ENCODE results near the gene NTM. TPM values are rescaled to one million over a fixed set of nuclear protein-coding genes. Genes with fewer than 3 reads are reported as not detected.

NTM gene
- total RNA-seq, 3 donors from 2014 or later = not detected

- ATAC-seq = no peak
- no peaks in the 10 kb centered on the region for H3K27me3 Mint-ChIP-seq (ENCODE audit: low read depth)
- H3K4me3 Mint-ChIP-seq = no peak overlapping the region
- no peaks in the 10 kb centered on the region for H3K4me1 Mint-ChIP-seq (ENCODE audit: low read depth)
- H3K36me3 Mint-ChIP-seq (ENCODE audit: insufficient read depth) = no peaks in the 10 kb centered on the region
- no peak for DNase-seq
- H3K9me3 Mint-ChIP-seq = no peaks in the 10 kb centered on the region
Measured at GRCh38 chr11:131875611-131876010, 505.2 kb downstream of the NTM start.

GRCh38 chr11:131877246-131877942 lies 507.0 kb downstream of the NTM start:
- DNase-seq (no peak), ATAC-seq (no peak)
- Mint-ChIP-seq H3K36me3 (ENCODE audit: insufficient read depth) (no peaks in the 10 kb centered on the region), H3K4me3 (no peak overlapping the region), H3K27me3 (ENCODE audit: low read depth) (no peaks in the 10 kb centered on the region), H3K4me1 (ENCODE audit: low read depth) (no peaks in the 10 kb centered on the region), H3K9me3 (no peaks in the 10 kb centered on the region)

- H3K36me3 Mint-ChIP-seq (ENCODE audit: insufficient read depth) = no peaks in the 10 kb centered on the region
- ATAC-seq = no peak
Measured at GRCh38 chr11:131880316-131880715, 509.9 kb downstream of the NTM start.

DNA sequence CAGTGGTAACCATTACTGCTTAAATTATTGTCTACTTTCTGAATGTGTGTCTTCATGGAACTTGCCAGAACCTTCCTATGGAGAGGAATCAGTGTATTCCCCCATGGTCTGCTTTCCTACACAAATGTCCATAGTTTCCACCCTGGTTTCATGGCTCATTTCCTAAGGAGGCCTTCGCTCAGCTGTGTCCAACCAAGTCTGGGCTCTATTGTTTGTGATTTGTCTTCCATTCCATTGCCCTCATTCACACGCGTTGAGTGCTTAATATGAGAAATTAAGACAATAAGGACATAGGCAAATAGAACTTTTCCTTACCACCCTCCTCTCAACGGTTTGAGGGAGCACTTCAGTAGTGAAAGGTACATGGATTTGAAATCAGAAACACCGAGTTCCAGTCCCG lies 510.6 kb downstream of the NTM start:
- Mint-ChIP-seq H3K4me3 (no peak overlapping the region), H3K27me3 (ENCODE audit: low read depth) (no peaks in the 10 kb centered on the region), H3K4me1 (ENCODE audit: low read depth) (no peaks in the 10 kb centered on the region), H3K9me3 (no peaks in the 10 kb centered on the region), H3K36me3 (ENCODE audit: insufficient read depth) (no peaks in the 10 kb centered on the region)
- no peak for ATAC-seq
- DNase-seq = no peak

More at GRCh38 chr11:131880316-131880715, 509.9 kb downstream of the NTM start:
- Mint-ChIP-seq H3K9me3 (no peaks in the 10 kb centered on the region), H3K4me1 (ENCODE audit: low read depth) (no peaks in the 10 kb centered on the region), H3K27me3 (ENCODE audit: low read depth) (no peaks in the 10 kb centered on the region), H3K4me3 (no peak overlapping the region)
- no peak for DNase-seq

DNA sequence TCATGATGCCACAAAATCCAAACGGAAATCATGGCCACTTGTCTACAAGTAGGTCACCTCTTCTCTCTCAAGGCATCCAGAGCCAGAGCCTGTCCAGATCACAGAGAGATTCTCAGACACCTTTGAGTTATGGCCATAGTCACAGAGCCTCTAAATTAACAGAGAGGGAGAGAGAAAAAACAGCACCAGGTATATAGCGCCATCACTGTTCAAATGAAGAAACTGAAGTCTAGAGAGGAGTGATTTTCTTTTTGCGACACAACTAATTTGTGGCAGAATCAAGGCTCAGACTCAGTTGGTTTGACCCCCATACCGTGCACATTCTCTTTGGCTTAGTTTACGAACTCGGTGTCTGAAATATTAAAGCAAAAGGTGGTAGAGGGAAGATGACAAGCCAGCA lies 512.9 kb downstream of the NTM start:
- H3K27me3 Mint-ChIP-seq (ENCODE audit: low read depth) = no peaks in the 10 kb centered on the region
- no peaks in the 10 kb centered on the region for H3K4me1 Mint-ChIP-seq (ENCODE audit: low read depth)
- no peak overlapping the region for H3K4me3 Mint-ChIP-seq
- ATAC-seq = no peak
- DNase-seq = no peak
- no peaks in the 10 kb centered on the region for H3K36me3 Mint-ChIP-seq (ENCODE audit: insufficient read depth)
- no peaks in the 10 kb centered on the region for H3K9me3 Mint-ChIP-seq

- H3K4me3 Mint-ChIP-seq = no peak overlapping the region
- H3K27me3 Mint-ChIP-seq (ENCODE audit: low read depth) = no peaks in the 10 kb centered on the region
- H3K36me3 Mint-ChIP-seq (ENCODE audit: insufficient read depth) = no peaks in the 10 kb centered on the region
- H3K9me3 Mint-ChIP-seq = no peaks in the 10 kb centered on the region
- no peaks in the 10 kb centered on the region for H3K4me1 Mint-ChIP-seq (ENCODE audit: low read depth)
- ATAC-seq (no peak), DNase-seq (no peak)
Measured at GRCh38 chr11:131884461-131885073, 514.2 kb downstream of the NTM start.

DNA sequence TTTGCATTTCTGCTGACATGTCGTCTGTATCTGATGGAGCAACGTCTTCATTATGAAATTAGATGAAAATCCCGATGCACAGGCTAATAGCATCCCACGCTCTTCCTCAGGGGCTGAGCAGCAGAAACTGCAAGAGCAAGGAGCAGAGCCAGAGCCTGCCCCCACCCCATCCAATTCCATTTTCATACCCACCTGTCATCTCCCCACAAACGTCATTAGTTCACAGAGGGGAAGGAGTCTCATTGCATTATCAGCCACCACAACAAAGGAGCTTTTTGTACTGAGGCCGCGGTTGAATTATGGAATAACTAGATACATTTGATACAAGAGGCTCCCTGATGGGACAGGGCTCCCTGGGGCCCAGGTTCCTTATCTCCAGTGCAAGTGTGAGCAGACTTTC lies 515.0 kb downstream of the NTM start:
- Mint-ChIP-seq H3K27me3 (ENCODE audit: low read depth) (no peaks in the 10 kb centered on the region), H3K4me3 (no peak overlapping the region), H3K9me3 (no peaks in the 10 kb centered on the region), H3K36me3 (ENCODE audit: insufficient read depth) (no peaks in the 10 kb centered on the region), H3K4me1 (ENCODE audit: low read depth) (no peaks in the 10 kb centered on the region)
- ATAC-seq (no peak), DNase-seq (no peak)

DNA sequence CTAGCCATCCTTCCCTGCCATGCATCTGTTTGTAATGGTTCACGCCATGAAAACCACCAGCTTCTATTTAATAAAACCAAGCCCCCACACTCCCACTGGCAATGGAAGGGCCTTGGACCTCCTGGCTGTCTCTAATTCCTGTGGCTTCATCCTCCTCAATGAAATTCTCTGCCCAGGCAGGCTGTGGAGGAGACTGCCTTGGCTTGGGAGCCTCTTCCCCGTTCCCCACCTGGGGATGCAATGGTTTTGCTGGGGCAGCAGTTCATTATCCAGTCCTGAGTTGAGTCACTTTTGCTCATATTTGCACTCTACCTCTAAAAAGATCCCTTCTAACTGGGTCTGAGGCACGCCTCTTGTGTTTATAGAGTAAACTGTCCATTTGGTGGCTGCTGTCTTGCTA lies 515.8 kb downstream of the NTM start:
- Mint-ChIP-seq H3K9me3 (no peaks in the 10 kb centered on the region), H3K27me3 (ENCODE audit: low read depth) (no peaks in the 10 kb centered on the region), H3K4me1 (ENCODE audit: low read depth) (no peaks in the 10 kb centered on the region), H3K4me3 (no peak overlapping the region), H3K36me3 (ENCODE audit: insufficient read depth) (no peaks in the 10 kb centered on the region)
- ATAC-seq = no peak
- no peak for DNase-seq

GRCh38 chr11:131888230-131888855 lies 517.9 kb downstream of the NTM start:
- Mint-ChIP-seq H3K4me3 (no peak overlapping the region), H3K4me1 (ENCODE audit: low read depth) (no peaks in the 10 kb centered on the region), H3K27me3 (ENCODE audit: low read depth) (no peaks in the 10 kb centered on the region), H3K36me3 (ENCODE audit: insufficient read depth) (no peaks in the 10 kb centered on the region), H3K9me3 (no peaks in the 10 kb centered on the region)
- DNase-seq (no peak), ATAC-seq (no peak)

DNA sequence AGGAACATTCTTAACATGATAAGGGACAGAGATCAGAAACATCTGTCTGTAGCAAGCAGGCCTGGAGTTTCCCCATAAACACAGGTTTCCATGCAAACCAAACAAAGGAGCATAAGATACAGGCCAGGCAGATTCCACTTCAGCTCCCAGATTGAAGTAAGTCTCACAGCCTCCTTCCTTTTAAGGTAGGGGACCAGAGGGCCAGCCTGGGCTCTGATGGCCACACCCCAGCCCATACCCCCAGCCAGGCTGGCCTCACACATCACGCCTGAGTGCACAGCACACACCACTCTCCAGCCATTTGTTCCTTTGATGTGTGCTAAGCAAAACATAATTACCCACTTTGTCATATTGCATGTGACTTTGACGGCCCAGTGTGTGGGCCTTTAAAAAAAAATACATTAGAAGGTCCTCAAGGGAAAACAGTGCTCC lies 518.7 kb downstream of the NTM start:
- DNase-seq = no peak

DNA sequence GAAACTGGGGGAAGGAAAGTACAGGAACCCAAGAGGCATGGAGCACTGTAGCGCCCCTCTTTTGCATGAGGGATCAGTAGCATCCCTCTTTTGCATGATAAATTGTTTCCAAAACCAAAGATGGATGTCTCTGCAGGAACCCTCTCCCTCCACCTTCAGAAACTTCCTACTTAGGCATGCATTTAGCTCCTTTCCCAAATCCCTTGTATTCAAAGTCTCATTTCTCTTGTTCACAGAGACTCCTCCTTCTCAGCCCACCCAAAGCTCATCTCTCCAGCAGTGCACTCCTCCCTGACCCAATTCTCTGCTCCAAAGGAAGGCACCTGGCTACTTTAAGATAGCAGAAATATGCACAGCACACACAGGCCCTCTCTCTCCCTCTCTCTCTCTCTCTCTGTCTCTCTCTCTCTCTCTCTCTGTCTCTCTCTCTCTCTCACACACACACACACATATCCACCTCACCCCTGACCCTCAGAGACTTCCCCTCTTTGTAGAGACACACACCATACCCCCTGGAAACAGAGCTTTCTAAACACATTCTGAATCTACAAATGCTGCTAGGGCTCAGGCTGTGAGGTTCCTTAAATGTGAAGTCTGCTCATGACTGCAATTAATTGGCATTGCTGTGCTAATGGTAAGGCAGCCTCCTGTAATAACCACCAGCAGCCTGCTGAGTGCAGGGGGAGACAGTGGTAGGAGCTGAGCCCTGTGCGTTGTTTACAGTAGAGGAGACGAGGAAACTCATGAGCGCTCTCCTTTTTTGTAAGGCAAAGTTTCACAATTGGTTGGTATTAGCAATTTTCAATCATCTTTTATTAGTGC lies 519.6 kb downstream of the NTM start:
- DNase-seq (no peak), ATAC-seq (no peak)
- Mint-ChIP-seq H3K27me3 (ENCODE audit: low read depth) (no peaks in the 10 kb centered on the region), H3K9me3 (no peaks in the 10 kb centered on the region), H3K4me1 (ENCODE audit: low read depth) (no peaks in the 10 kb centered on the region), H3K4me3 (no peak overlapping the region), H3K36me3 (ENCODE audit: insufficient read depth) (no peaks in the 10 kb centered on the region)

More for the DNA sequence above, 518.7 kb downstream of the NTM start:
- no peaks in the 10 kb centered on the region for H3K36me3 Mint-ChIP-seq (ENCODE audit: insufficient read depth)
- ATAC-seq = no peak
- no peak overlapping the region for H3K4me3 Mint-ChIP-seq
- no peaks in the 10 kb centered on the region for H3K4me1 Mint-ChIP-seq (ENCODE audit: low read depth)
- no peaks in the 10 kb centered on the region for H3K27me3 Mint-ChIP-seq (ENCODE audit: low read depth)
- H3K9me3 Mint-ChIP-seq = no peaks in the 10 kb centered on the region

- no peak for ATAC-seq
- H3K36me3 Mint-ChIP-seq (ENCODE audit: insufficient read depth) = no peaks in the 10 kb centered on the region
Measured at GRCh38 chr11:131893103-131893890, 522.9 kb downstream of the NTM start.

GRCh38 chr11:131893988-131894387 lies 523.6 kb downstream of the NTM start:
- Mint-ChIP-seq H3K4me3 (no peak overlapping the region), H3K4me1 (ENCODE audit: low read depth) (no peaks in the 10 kb centered on the region), H3K36me3 (ENCODE audit: insufficient read depth) (no peaks in the 10 kb centered on the region), H3K27me3 (ENCODE audit: low read depth) (no peaks in the 10 kb centered on the region), H3K9me3 (no peaks in the 10 kb centered on the region)
- ATAC-seq (no peak), DNase-seq (no peak)

More at GRCh38 chr11:131893103-131893890, 522.9 kb downstream of the NTM start:
- Mint-ChIP-seq H3K27me3 (ENCODE audit: low read depth) (no peaks in the 10 kb centered on the region), H3K4me3 (no peak overlapping the region), H3K9me3 (no peaks in the 10 kb centered on the region), H3K4me1 (ENCODE audit: low read depth) (no peaks in the 10 kb centered on the region)
- DNase-seq = no peak

All from activated T-cell treated with anti-CD3 and anti-CD28 coated beads, Interleukin-2, amount 50 U/mL, for 4 hours (primary cell).